SK-N-SH (cell line): ENCODE data around the gene AARS2. TPM values are rescaled to one million over a fixed set of nuclear protein-coding genes. Genes with fewer than 3 reads are reported as not detected.

ENCODE experiments used
- CTCF ChIA-PET: fragments of 300-600, 350-600 bp; formaldehyde crosslinking; extraction: SDS; loops from one replicate; lab custom pipeline; 2021; lab: Yijun Ruan, JAX
- POLR2A ChIA-PET: fragments of 350-600 bp; sonication (Branson Sonifier 250); formaldehyde crosslinking; extraction: SDS; loops from one replicate; lab custom pipeline; 2020; ENCODE audit warnings: antibody characterized with exemption, inconsistent platforms; lab: Yijun Ruan, JAX
- DNase-seq: peaks from one replicate; pipeline ENCODE4 v3.0.0; 2012
- H2AFZ ChIP-seq: fragments of 200-600 bp; sonication (generic); 2 replicates; pipeline ENCODE4 v1.8.1; 2016; ENCODE audit warnings: antibody characterized with exemption, mild to moderate bottlenecking, low read depth
- H3F3A ChIP-seq: fragments of 200-600 bp; sonication (generic); replicated peaks from 2 replicates; pipeline ENCODE3; 2016; ENCODE audit warnings: antibody characterized with exemption, mild to moderate bottlenecking; ENCODE audit not compliant: insufficient read depth
- H3K27ac ChIP-seq, 2 experiments: fragments of 200-500 bp in 1 of 2; fragments of 200-600 bp in 1 of 2; sonication (Bioruptor generic) in 1 of 2; sonication (generic), shearing (Covaris generic) in 1 of 2; 2 replicates each; pipeline versions ENCODE4 v1.5.1 to v1.6.1; 2014 to 2016; ENCODE audit warnings: low read depth in 2 of 2, inconsistent platforms in 1 of 2, low read length in 1 of 2, mild to moderate bottlenecking in 1 of 2, mixed read lengths in 1 of 2
- H3K27me3 ChIP-seq: fragments of 200-600 bp; sonication (generic), shearing (Covaris generic); 2 replicates; pipeline ENCODE4 v1.6.1; 2016; ENCODE audit warnings: mixed run types; ENCODE audit not compliant: insufficient read depth
- H3K36me3 ChIP-seq, 2 experiments: fragments of 200-500 bp in 1 of 2; fragments of 200-600 bp in 1 of 2; sonication (Bioruptor generic) in 1 of 2; sonication (generic) in 1 of 2; replicated peaks in 1 of 2; 2 replicates each; pipeline versions ENCODE3 to v1.5.1; 2014 to 2016; ENCODE audit warnings: low read length in 1 of 2, mild to moderate bottlenecking in 1 of 2; ENCODE audit not compliant: insufficient read depth in 2 of 2, control insufficient read depth in 1 of 2
- H3K4me1 ChIP-seq, 2 experiments: fragments of 200-500 bp in 1 of 2; fragments of 200-600 bp in 1 of 2; sonication (Bioruptor generic) in 1 of 2; sonication (generic), shearing (Covaris generic) in 1 of 2; 2 replicates each; pipeline versions ENCODE4 v1.5.1 to v1.6.1; 2014 to 2016; ENCODE audit warnings: low read depth in 1 of 2, low read length in 1 of 2, mixed run types in 1 of 2; ENCODE audit not compliant: insufficient read depth in 2 of 2, control insufficient read depth in 1 of 2
- H3K4me2 ChIP-seq: fragments of 200-600 bp; sonication (generic), shearing (Covaris generic); 2 replicates; pipeline ENCODE4 v1.6.1; 2017; ENCODE audit warnings: mixed run types
- H3K4me3 ChIP-seq, 2 experiments: fragments of 200-500 bp in 1 of 2; fragments of 200-600 bp in 1 of 2; sonication (Bioruptor generic) in 1 of 2; sonication (generic), shearing (Covaris generic) in 1 of 2; 2 replicates each; pipeline versions ENCODE4 v1.5.1 to v1.8.1; 2014 to 2016; ENCODE audit warnings: low read depth in 2 of 2, inconsistent platforms in 1 of 2, low read length in 1 of 2, mild to moderate bottlenecking in 1 of 2, mixed read lengths in 1 of 2, moderate library complexity in 1 of 2
- H3K79me2 ChIP-seq: fragments of 200-600 bp; sonication (generic); 2 replicates; pipeline ENCODE4 v1.8.1; 2017; ENCODE audit warnings: mild to moderate bottlenecking; ENCODE audit not compliant: insufficient read depth
- H3K9ac ChIP-seq: fragments of 200-600 bp; sonication (generic); 2 replicates; pipeline ENCODE4 v1.6.1; 2017; ENCODE audit warnings: mixed run types
- H3K9me2 ChIP-seq: fragments of 200-600 bp; sonication (generic); 2 replicates; pipeline ENCODE4 v1.6.1; 2017; ENCODE audit warnings: mixed run types
- H3K9me3 ChIP-seq: fragments of 200-600 bp; sonication (generic); 2 replicates; pipeline ENCODE4 v1.6.1; 2017; ENCODE audit warnings: mixed run types, mild to moderate bottlenecking, moderate library complexity
- H4K20me1 ChIP-seq: fragments of 200-600 bp; sonication (generic); 2 replicates; pipeline ENCODE4 v1.6.1; 2017; ENCODE audit warnings: mild to moderate bottlenecking, mixed run types; ENCODE audit not compliant: insufficient read depth
- CTCF ChIP-seq: fragments of 200-600 bp; sonication (generic); IDR thresholded peaks from 2 replicates; pipeline ENCODE4 v1.6.1; 2017; ENCODE audit warnings: antibody characterized with exemption, mild to moderate bottlenecking, moderate library complexity
- EP300 ChIP-seq, 2 experiments: IDR thresholded peaks; 2 replicates each; pipeline versions ENCODE4 v1.4.0 to v1.6.1; 2012; ENCODE audit warnings: borderline replicate concordance in 1 of 2, low read depth in 1 of 2, low read length in 1 of 2
- FOSL2 ChIP-seq: IDR thresholded peaks from 2 replicates; pipeline ENCODE4 v1.4.0; 2012; ENCODE audit warnings: low read depth, mild to moderate bottlenecking, moderate library complexity, borderline replicate concordance
- FOXJ3 ChIP-seq: sonication (generic); formaldehyde crosslinking; IDR thresholded peaks from 2 replicates; pipeline ENCODE4 v1.5.1; 2020; ENCODE audit warnings: mild to moderate bottlenecking, missing genetic modification reagents
- FOXM1 ChIP-seq: IDR thresholded peaks from 2 replicates; pipeline ENCODE4 v1.4.0; 2012; ENCODE audit warnings: low read depth, mild to moderate bottlenecking
- JUND ChIP-seq: IDR thresholded peaks from 2 replicates; pipeline ENCODE4 v1.4.0; 2012
- MAX ChIP-seq: IDR thresholded peaks from 2 replicates; pipeline ENCODE4 v1.4.0; 2012; ENCODE audit warnings: low read depth
- MEF2A ChIP-seq: IDR thresholded peaks from 2 replicates; pipeline ENCODE4 v1.4.0; 2012; ENCODE audit warnings: low read depth, borderline replicate concordance
- MXI1 ChIP-seq: IDR thresholded peaks from 2 replicates; pipeline ENCODE4 v1.6.1; 2012; ENCODE audit warnings: mild to moderate bottlenecking, low read depth, low read length, improper control_type of control experiment
- NFIC ChIP-seq: IDR thresholded peaks from 2 replicates; pipeline ENCODE4 v1.4.0; 2012; ENCODE audit warnings: borderline replicate concordance
- NRF1 ChIP-seq: IDR thresholded peaks from 2 replicates; pipeline ENCODE4 v1.6.1; 2012; ENCODE audit warnings: low read depth, mild to moderate bottlenecking, low read length
- POLR2AphosphoS5 ChIP-seq: IDR thresholded peaks from 2 replicates; pipeline ENCODE4 v1.6.1; 2012; ENCODE audit warnings: low read depth, low read length
- REST ChIP-seq: IDR thresholded peaks from 2 replicates; pipeline ENCODE4 v1.6.1; 2012; ENCODE audit warnings: mild to moderate bottlenecking, low read depth, low read length, moderate library complexity
- RXRA ChIP-seq: IDR thresholded peaks from 2 replicates; pipeline ENCODE4 v1.4.0; 2012; ENCODE audit warnings: low read depth, mild to moderate bottlenecking, borderline replicate concordance
- SIN3A ChIP-seq: IDR thresholded peaks from 2 replicates; pipeline ENCODE4 v1.6.1; 2012; ENCODE audit warnings: low read depth, mild to moderate bottlenecking, low read length, moderate library complexity, borderline replicate concordance
- TCF12 ChIP-seq: IDR thresholded peaks from 2 replicates; pipeline ENCODE4 v1.4.0; 2012
- TEAD4 ChIP-seq: IDR thresholded peaks from 2 replicates; pipeline ENCODE4 v1.4.0; 2012; ENCODE audit warnings: mild to moderate bottlenecking, borderline replicate concordance; ENCODE audit not compliant: insufficient read depth
- USF2 ChIP-seq: fragments of 150-350 bp; IDR thresholded peaks from 2 replicates; pipeline ENCODE4 v1.6.1; 2017; ENCODE audit warnings: antibody characterized with exemption, low read length, low read depth, borderline replicate concordance
- WGBS: methylation state at CpG from one replicate; pipeline ENCODE4 v1.1.6; 2017; ENCODE audit warnings: low lambda C conversion rate; 5-methylcytosine and 5-hydroxymethylcytosine counted together
- polyA plus RNA-seq, 3 experiments: library from polyadenylated mRNA; depleted of rRNA; stranded (reverse); fragments of >200 nt; gene quantifications; 2 replicates each; pipeline ENCODE4 v1.2.3, GENCODE V29; 2012

Gene AARS2
- polyA plus RNA-seq, 1 of the 3 experiments (the other 2 are of a cell fraction): 9.5 TPM

- H3F3A ChIP-seq: no peaks in the 10 kb centered on the region
- POLR2A ChIA-PET: no interaction called here
Measured at GRCh38 chr6:44315951-44316350, 2.8 kb upstream of the AARS2 start.

GRCh38 chr6:44315516-44315915, 2.4 kb upstream of the AARS2 start:
- no peak overlapping the region for H3K4me3 ChIP-seq
- no peaks in the 10 kb centered on the region for H3K9me3 ChIP-seq
- no peak overlapping the region for H3K27ac ChIP-seq
- H4K20me1 ChIP-seq: no peaks in the 10 kb centered on the region
- H2AFZ ChIP-seq: no peak overlapping the region
- H3F3A ChIP-seq: no peaks in the 10 kb centered on the region
- H3K27me3 ChIP-seq: peaks cover 11% of the 10 kb centered on the region; the same call in 1 of the 2 replicates
- H3K4me2 ChIP-seq: no peak overlapping the region
- ChIA-PET POLR2A (no interaction called here), CTCF (interaction anchor here (1.7 to 3.9 kb wide), 3 partner anchors 14 to 49 kb away, joined by 6 to 40 read pairs (median 8); no protein-coding TSS in a partner anchor)
- no peak for DNase-seq
- no peak overlapping the region for H3K9ac ChIP-seq
- H3K36me3 ChIP-seq: peaks cover 4 to 14% of the 10 kb centered on the region in 2 experiments
- peaks cover 11% of the 10 kb centered on the region; the same call in 1 of the 2 replicates for H3K79me2 ChIP-seq
- H3K4me1 ChIP-seq: peaks cover 4 to 8% of the 10 kb centered on the region in 2 experiments; a peak in 3 of 4 replicates
- 65% methylated on average over 3 of the region's 3 CpGs for WGBS
- no peaks in the 10 kb centered on the region for H3K9me2 ChIP-seq
- no peak for TF ChIP-seq NFIC
- no peak for TF ChIP-seq USF2
- no peak for TF ChIP-seq POLR2AphosphoS5
- no peak for TF ChIP-seq RXRA
- TF ChIP-seq SIN3A: no peak
- TF ChIP-seq MAX: no peak
- TF ChIP-seq FOSL2: no peak
- TF ChIP-seq NRF1: no peak
- TF ChIP-seq REST: no peak
- no peak for TF ChIP-seq FOXJ3 (CRISPR knock-in tag)
- no peak for TF ChIP-seq TCF12
- TF ChIP-seq JUND: no peak

More at GRCh38 chr6:44315951-44316350, 2.8 kb upstream of the AARS2 start:
- Histone ChIP-seq H3K27ac (no peak overlapping the region), H3K4me2 (no peak overlapping the region), H3K9me3 (no peaks in the 10 kb centered on the region), H2AFZ (no peak overlapping the region), H3K9ac (no peak overlapping the region), H3K9me2 (no peaks in the 10 kb centered on the region), H3K79me2 (peaks cover 11% of the 10 kb centered on the region; the same call in 1 of the 2 replicates), H3K27me3 (peaks cover 12% of the 10 kb centered on the region; the same call in 1 of the 2 replicates), H3K36me3 (peaks cover 1 to 10% of the 10 kb centered on the region in 2 experiments), H3K4me1 (peaks cover 4 to 8% of the 10 kb centered on the region in 2 experiments; a peak in 3 of 4 replicates), H4K20me1 (no peaks in the 10 kb centered on the region), H3K4me3 (no peak overlapping the region)
- DNase-seq: no peak
- CTCF ChIA-PET: no interaction called here
- WGBS: 53% methylated on average over 5 of the region's 5 CpGs
- no peak for TF ChIP-seq CTCF
- no peak for TF ChIP-seq USF2
- TF ChIP-seq FOXM1: no peak
- TF ChIP-seq MEF2A: no peak
- TF ChIP-seq FOXJ3 (CRISPR knock-in tag): no peak
- TF ChIP-seq EP300 (IDR thresholded peaks at IDR 0.05; ENCODE audit: borderline replicate concordance in 1 of 2, low read depth in 1 of 2, low read length in 1 of 2): no peak
- TF ChIP-seq MXI1: no peak
- TF ChIP-seq TEAD4: no peak
